HepG2 (cell line): Measurements from ENCODE around the gene C1QL4. TPM values are rescaled to one million over a fixed set of nuclear protein-coding genes. Genes with fewer than 3 reads are reported as not detected.

Source experiments
- HMG20A ChIP-seq: IDR thresholded peaks from 2 replicates; pipeline ENCODE4 v1.6.1; 2016; ENCODE audit warnings: borderline replicate concordance
- MIER3 ChIP-seq: IDR thresholded peaks from 2 replicates; pipeline ENCODE4 v1.6.1; 2016; ENCODE audit warnings: missing compliant biosample characterization, borderline replicate concordance
- NPAS2 ChIP-seq: sonication (generic); formaldehyde crosslinking; IDR thresholded peaks from 2 replicates; pipeline ENCODE4 v1.8.0; 2022; ENCODE audit warnings: mild to moderate bottlenecking, missing genetic modification reagents, borderline replicate concordance
- POLR2A ChIP-seq, 2 experiments: IDR thresholded peaks; 2 replicates each; pipeline ENCODE4 v1.6.1; 2011; ENCODE audit warnings: low read depth in 2 of 2, low read length in 2 of 2, mild to moderate bottlenecking in 1 of 2, moderate library complexity in 1 of 2; ENCODE audit not compliant: insufficient read depth in 1 of 2
- REL ChIP-seq: sonication (generic); formaldehyde crosslinking; conservative IDR thresholded peaks from 2 replicates; pipeline ENCODE4 v1.8.0; 2022; ENCODE audit warnings: mild to moderate bottlenecking, missing genetic modification reagents, moderate library complexity
- RFX3 ChIP-seq: IDR thresholded peaks from 2 replicates; pipeline ENCODE4 v1.6.1; 2016; ENCODE audit warnings: missing biosample characterization, missing genetic modification reagents
- USF2 ChIP-seq, 2 experiments: sonication (generic) in 1 of 2; formaldehyde crosslinking in 1 of 2; IDR thresholded peaks; 2 replicates each; pipeline versions ENCODE4 v1.5.1 to v1.6.1; 2011 to 2020; ENCODE audit warnings: borderline replicate concordance in 1 of 2, low read depth in 1 of 2, low read length in 1 of 2, mild to moderate bottlenecking in 1 of 2, missing genetic modification reagents in 1 of 2, moderate library complexity in 1 of 2
- ZFP91 ChIP-seq: sonication (generic); formaldehyde crosslinking; IDR thresholded peaks from 2 replicates; pipeline ENCODE4 v1.9.0; 2022; ENCODE audit warnings: missing genetic modification reagents, mild to moderate bottlenecking, borderline replicate concordance
- ZNF230 ChIP-seq: sonication (generic); formaldehyde crosslinking; IDR thresholded peaks from 2 replicates; pipeline ENCODE4 v1.4.0; 2020; ENCODE audit warnings: mild to moderate bottlenecking, missing genetic modification reagents
- ZNF577 ChIP-seq: sonication (generic); formaldehyde crosslinking; IDR thresholded peaks from 2 replicates; pipeline ENCODE4 v1.4.0; 2020; ENCODE audit warnings: mild to moderate bottlenecking, low read depth, missing genetic modification reagents, borderline replicate concordance
- ZNF629 ChIP-seq: sonication (generic); formaldehyde crosslinking; conservative IDR thresholded peaks from 2 replicates; pipeline ENCODE4 v1.5.0; 2020; ENCODE audit warnings: missing genetic modification reagents
- ZNF687 ChIP-seq: sonication (generic); formaldehyde crosslinking; IDR thresholded peaks from 2 replicates; pipeline ENCODE4 v1.5.1; 2020; ENCODE audit warnings: mild to moderate bottlenecking, missing genetic modification reagents, moderate library complexity
- polyA plus RNA-seq, 8 experiments: library from polyadenylated mRNA; depleted of rRNA in 3 of 8; stranded (reverse) in 7 of 8; unstranded in 1 of 8; fragments of >200 nt; fragmentation: Illumina TruSeq in 4 of 8; extraction: Trizol in 4 of 8; gene quantifications; 2 replicates each; pipeline versions ENCODE4 v1.2.1 to v1.2.3, GENCODE V29; 2011 to 2016; ENCODE audit warnings: low read depth in 4 of 8, missing spikeins in 1 of 8, mixed read lengths in 1 of 8; ENCODE audit not compliant: insufficient read depth in 1 of 8
- total RNA-seq, 5 experiments: library from RNA; depleted of rRNA; stranded (reverse); fragments of >200 nt; fragmentation: Illumina TruSeq; extraction: Trizol; gene quantifications; 2 replicates each; pipeline ENCODE4 v1.2.3, GENCODE V29; 2016; ENCODE audit warnings: low read depth in 1 of 5
- TF ChIP-seq, protein P1 (sequence below): sonication (generic); formaldehyde crosslinking; IDR thresholded peaks from 2 replicates; pipeline ENCODE4 v1.5.0; 2020; ENCODE audit warnings: missing genetic modification reagents
- TF ChIP-seq, protein P2 (sequence below): sonication (generic); formaldehyde crosslinking; IDR thresholded peaks from 2 replicates; pipeline ENCODE4 v1.4.0; 2020; ENCODE audit warnings: missing genetic modification reagents, mild to moderate bottlenecking, borderline replicate concordance

C1QL4 gene
- total and polyA plus RNA-seq, 2 of the 13 experiments (the other 11 are each of a cell fraction or from before 2014, with no cell fraction given): 0.03 TPM; not detected in 1

DNA sequence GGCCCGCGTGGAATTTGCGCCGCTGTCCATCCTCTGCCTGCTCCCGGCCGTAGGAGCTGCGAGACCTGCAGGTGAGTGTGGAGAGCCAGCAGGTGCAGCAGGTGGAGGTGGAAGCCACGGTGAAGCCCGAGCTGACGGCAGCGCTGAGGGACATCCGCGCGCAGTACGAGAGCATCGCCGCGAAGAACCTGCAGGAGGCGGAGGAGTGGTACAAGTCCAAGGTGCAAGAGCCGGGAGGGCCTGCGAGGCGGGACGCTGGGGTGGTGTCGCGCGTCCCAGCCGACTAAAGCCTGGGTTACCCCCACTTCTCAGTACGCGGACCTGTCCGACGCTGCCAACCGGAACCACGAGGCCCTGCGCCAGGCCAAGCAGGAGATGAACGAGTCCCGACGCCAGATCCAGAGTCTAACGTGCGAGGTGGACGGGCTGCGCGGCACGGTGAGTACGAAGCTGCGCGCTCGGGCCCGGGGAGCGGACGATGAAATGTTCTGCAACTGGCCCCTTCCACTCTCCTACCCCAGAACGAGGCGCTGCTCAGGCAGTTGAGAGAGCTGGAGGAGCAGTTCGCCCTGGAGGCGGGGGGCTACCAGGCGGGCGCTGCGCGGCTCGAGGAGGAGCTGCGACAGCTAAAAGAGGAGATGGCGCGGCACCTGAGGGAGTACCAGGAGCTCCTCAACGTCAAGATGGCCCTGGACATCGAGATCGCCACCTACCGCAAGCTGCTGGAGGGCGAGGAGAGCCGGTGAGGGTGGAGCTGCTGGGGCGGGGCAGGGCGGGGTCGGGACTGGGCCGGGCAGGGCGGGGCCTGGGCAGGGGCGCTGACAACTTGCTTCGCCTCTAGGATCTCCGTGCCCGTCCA is 39.9 kb downstream of the C1QL4 start (continued):
- TF ChIP-seq ZNF687 (CRISPR knock-in tag) (peak; percentile 45; the same call in 1 of the 2 replicates), ZNF577 (CRISPR knock-in tag) (no peak), ZNF629 (CRISPR knock-in tag) (no peak), NPAS2 (CRISPR knock-in tag) (no peak), POLR2A (IDR thresholded peaks at IDR 0.05; ENCODE audit: insufficient read depth in 1 of 2, low read depth in 2 of 2, low read length in 2 of 2) (no peak), REL (CRISPR knock-in tag) (no peak), USF2 (IDR thresholded peaks at IDR 0.05; ENCODE audit: low read depth, low read length) (no peak), USF2 (CRISPR knock-in tag; IDR thresholded peaks at IDR 0.05; ENCODE audit: borderline replicate concordance) (no peak), HMG20A (CRISPR knock-in tag) (no peak), MIER3 (CRISPR knock-in tag) (no peak), ZNF230 (CRISPR knock-in tag) (no peak), ZFP91 (CRISPR knock-in tag) (peak; percentile 19; the same call in 1 of the 2 replicates), RFX3 (no peak)
- TF ChIP-seq, protein P1, sequence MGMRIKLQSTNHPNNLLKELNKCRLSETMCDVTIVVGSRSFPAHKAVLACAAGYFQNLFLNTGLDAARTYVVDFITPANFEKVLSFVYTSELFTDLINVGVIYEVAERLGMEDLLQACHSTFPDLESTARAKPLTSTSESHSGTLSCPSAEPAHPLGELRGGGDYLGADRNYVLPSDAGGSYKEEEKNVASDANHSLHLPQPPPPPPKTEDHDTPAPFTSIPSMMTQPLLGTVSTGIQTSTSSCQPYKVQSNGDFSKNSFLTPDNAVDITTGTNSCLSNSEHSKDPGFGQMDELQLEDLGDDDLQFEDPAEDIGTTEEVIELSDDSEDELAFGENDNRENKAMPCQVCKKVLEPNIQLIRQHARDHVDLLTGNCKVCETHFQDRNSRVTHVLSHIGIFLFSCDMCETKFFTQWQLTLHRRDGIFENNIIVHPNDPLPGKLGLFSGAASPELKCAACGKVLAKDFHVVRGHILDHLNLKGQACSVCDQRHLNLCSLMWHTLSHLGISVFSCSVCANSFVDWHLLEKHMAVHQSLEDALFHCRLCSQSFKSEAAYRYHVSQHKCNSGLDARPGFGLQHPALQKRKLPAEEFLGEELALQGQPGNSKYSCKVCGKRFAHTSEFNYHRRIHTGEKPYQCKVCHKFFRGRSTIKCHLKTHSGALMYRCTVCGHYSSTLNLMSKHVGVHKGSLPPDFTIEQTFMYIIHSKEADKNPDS: no peak
- TF ChIP-seq, protein P2, sequence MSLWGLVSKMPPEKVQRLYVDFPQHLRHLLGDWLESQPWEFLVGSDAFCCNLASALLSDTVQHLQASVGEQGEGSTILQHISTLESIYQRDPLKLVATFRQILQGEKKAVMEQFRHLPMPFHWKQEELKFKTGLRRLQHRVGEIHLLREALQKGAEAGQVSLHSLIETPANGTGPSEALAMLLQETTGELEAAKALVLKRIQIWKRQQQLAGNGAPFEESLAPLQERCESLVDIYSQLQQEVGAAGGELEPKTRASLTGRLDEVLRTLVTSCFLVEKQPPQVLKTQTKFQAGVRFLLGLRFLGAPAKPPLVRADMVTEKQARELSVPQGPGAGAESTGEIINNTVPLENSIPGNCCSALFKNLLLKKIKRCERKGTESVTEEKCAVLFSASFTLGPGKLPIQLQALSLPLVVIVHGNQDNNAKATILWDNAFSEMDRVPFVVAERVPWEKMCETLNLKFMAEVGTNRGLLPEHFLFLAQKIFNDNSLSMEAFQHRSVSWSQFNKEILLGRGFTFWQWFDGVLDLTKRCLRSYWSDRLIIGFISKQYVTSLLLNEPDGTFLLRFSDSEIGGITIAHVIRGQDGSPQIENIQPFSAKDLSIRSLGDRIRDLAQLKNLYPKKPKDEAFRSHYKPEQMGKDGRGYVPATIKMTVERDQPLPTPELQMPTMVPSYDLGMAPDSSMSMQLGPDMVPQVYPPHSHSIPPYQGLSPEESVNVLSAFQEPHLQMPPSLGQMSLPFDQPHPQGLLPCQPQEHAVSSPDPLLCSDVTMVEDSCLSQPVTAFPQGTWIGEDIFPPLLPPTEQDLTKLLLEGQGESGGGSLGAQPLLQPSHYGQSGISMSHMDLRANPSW (CRISPR knock-in tag): no peak
